ENCODE data around the gene POLR3K. TPM values are rescaled to one million over a fixed set of nuclear protein-coding genes. Genes with fewer than 3 reads are reported as not detected.

The POLR3K gene
- total RNA-seq, 2 experiments from 2014 or later = 26.2 to 74.1 TPM

DNA sequence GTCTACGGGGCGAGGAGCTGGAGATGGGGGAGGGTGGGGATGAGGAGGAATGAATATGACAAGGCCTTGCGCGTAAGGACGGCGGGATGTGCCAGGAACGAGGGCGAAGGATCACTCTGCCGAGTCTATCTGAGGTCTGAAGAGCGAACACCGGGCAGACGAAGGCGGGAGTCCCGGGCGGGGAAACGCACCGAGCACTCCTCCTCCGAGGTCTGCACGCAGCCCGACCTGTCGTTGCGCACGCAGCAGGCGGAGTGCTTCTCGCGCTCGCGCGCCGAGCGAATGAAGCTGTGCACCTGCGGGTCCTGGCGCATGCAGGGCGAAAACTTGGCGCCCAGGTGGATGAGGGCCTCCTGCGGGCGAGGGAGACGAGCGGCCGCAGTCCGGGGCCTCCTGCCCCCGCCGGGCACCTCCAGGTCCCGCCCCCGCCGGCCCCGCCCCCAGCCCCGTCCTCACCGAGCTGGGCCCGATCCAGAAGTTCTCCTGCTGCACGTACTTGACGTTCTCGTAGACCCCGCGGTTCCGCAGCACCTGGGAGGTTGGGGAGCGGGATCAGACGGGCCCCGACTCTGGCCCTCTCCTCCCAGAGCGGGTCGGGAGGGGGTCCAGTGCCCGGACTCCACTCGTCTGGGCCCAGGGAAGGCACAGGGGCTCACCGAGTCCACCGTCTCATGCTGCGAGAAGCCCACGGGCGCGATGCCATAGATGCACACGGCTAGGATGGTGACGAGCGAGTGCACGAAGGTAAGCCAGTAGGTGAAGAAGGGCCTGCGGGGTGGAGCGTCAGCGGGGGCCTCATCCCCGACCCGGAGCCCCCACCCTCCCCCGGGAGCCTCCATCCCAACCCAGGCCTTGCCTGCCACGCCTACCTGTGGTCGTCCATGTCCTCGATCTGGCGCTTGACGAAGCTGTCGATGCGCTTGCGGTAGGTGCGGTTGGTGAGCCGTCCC lies 7.8 kb upstream of the POLR3K start:
- Histone ChIP-seq H3K4me1 (ENCODE audit: insufficient read depth, low read length, poor library complexity, severe bottlenecking) (no peaks in the 10 kb centered on the region), H3K4me2 (ENCODE audit: low read length) (no peak overlapping the region), H4K20me1 (ENCODE audit: insufficient read depth, low read length) (no peaks in the 10 kb centered on the region), H3K9me3 (ENCODE audit: low read length) (no peaks in the 10 kb centered on the region), H3K79me2 (ENCODE audit: insufficient read depth, low read depth, low read length) (no peaks in the 10 kb centered on the region), H3K4me3 (ENCODE audit: low read depth, low read length, poor library complexity, severe bottlenecking) (no peak overlapping the region), H3K36me3 (ENCODE audit: insufficient read depth, low read length) (peaks cover 27% of the 10 kb centered on the region), H3K9me2 (ENCODE audit: insufficient read depth, low read length) (no peaks in the 10 kb centered on the region), H2AFZ (ENCODE audit: low read length) (no peak overlapping the region), H3K27ac (ENCODE audit: low read depth, low read length, poor library complexity, severe bottlenecking) (no peak overlapping the region)
- ChIA-PET CTCF (ENCODE audit: unreplicated experiment) (no interaction called here), POLR2A (no interaction called here)
- no peak for DNase-seq (ENCODE audit: low spot score)
- TF ChIP-seq, protein P1, sequence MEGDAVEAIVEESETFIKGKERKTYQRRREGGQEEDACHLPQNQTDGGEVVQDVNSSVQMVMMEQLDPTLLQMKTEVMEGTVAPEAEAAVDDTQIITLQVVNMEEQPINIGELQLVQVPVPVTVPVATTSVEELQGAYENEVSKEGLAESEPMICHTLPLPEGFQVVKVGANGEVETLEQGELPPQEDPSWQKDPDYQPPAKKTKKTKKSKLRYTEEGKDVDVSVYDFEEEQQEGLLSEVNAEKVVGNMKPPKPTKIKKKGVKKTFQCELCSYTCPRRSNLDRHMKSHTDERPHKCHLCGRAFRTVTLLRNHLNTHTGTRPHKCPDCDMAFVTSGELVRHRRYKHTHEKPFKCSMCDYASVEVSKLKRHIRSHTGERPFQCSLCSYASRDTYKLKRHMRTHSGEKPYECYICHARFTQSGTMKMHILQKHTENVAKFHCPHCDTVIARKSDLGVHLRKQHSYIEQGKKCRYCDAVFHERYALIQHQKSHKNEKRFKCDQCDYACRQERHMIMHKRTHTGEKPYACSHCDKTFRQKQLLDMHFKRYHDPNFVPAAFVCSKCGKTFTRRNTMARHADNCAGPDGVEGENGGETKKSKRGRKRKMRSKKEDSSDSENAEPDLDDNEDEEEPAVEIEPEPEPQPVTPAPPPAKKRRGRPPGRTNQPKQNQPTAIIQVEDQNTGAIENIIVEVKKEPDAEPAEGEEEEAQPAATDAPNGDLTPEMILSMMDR (conservative IDR thresholded peaks at IDR 0.05; ENCODE audit: low read length) = no peak
- TF ChIP-seq EZH2phosphoT487 (IDR thresholded peaks at IDR 0.05; ENCODE audit: borderline replicate concordance, low read depth, low read length) = no peak
- intact Hi-C loops (cut with micrococcal nuclease; ENCODE audit: unreplicated experiment) = no loop called here
- no TSS peak for BruUV-seq (replicated peaks)

DNA sequence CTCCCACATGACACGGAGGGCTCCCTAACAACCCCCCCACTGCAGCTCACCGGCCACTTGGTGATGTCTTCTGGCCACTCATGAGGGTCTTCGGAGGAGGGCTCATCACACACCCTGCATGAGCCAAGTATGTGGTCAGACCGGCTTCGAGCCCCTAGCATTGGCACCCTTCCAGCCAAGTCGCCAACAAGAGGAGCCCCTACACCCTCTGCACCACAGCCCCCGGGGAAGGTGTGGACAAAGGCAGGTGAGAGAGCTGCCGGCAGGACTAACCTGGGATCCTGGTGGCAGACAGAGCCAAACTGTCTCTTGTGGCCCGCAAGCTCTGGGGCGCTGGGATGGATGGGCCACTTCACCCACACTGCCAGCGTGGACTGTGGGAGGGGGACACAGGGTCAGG lies 6.8 kb upstream of the POLR3K start:
- TF ChIP-seq, protein P1 (conservative IDR thresholded peaks at IDR 0.05; ENCODE audit: low read length) = no peak
- no peak for TF ChIP-seq EZH2phosphoT487 (IDR thresholded peaks at IDR 0.05; ENCODE audit: borderline replicate concordance, low read depth, low read length)
- intact Hi-C loops (cut with micrococcal nuclease; ENCODE audit: unreplicated experiment) = no loop called here
- CTCF ChIA-PET (ENCODE audit: unreplicated experiment) = no interaction called here
- POLR2A ChIA-PET = no interaction called here
- no peaks in the 10 kb centered on the region for H3K9me3 ChIP-seq (ENCODE audit: low read length)
- BruUV-seq (replicated peaks) = no TSS peak
- peaks cover 1% of the 10 kb centered on the region; the same call in 1 of the 2 replicates for H3K79me2 ChIP-seq (ENCODE audit: insufficient read depth, low read depth, low read length)
- H3K36me3 ChIP-seq (ENCODE audit: insufficient read depth, low read length) = peaks cover 38% of the 10 kb centered on the region
- no peak overlapping the region for H3K4me3 ChIP-seq (ENCODE audit: low read depth, low read length, poor library complexity, severe bottlenecking)
- H3K4me2 ChIP-seq (ENCODE audit: low read length) = no peak overlapping the region
- H4K20me1 ChIP-seq (ENCODE audit: insufficient read depth, low read length) = no peaks in the 10 kb centered on the region
- H3K27ac ChIP-seq (ENCODE audit: low read depth, low read length, poor library complexity, severe bottlenecking) = no peak overlapping the region
- peaks cover 2% of the 10 kb centered on the region for H3K4me1 ChIP-seq (ENCODE audit: insufficient read depth, low read length, poor library complexity, severe bottlenecking)
- H3K9me2 ChIP-seq (ENCODE audit: insufficient read depth, low read length) = no peaks in the 10 kb centered on the region
- H2AFZ ChIP-seq (ENCODE audit: low read length) = no peak overlapping the region
- DNase-seq (ENCODE audit: low spot score) = no peak

DNA sequence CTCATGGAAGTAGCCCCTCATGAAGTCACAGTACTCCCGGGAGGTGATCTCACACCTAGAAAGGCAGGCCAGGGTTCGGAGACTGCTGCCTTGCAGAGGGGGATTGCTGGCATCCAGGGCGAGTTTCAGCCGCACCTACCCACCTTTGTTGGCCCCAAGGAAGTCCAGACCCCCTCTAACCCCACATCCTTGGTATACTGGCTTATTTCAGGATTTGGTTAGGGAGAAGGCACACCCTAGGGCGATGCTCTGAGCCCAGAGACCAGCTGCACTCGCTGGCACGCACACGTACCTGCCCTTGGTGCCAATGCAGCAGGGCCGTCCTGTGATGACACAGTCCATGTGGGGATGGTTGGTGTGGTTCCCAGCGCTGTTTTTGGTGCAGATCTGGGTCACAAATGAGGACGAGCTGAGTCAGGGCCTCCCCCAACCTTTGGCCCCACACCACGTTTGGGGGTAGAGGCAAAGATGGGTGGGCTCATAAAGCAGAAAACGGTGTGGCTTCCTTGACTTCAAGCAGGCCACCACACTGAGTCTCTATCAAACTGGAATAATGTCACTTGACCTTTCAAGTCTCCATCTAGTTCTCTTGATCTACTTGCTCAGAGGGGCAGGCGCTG lies 6.1 kb upstream of the POLR3K start:
- TF ChIP-seq, protein P1 (conservative IDR thresholded peaks at IDR 0.05; ENCODE audit: low read length) = no peak
- TF ChIP-seq EZH2phosphoT487 (IDR thresholded peaks at IDR 0.05; ENCODE audit: borderline replicate concordance, low read depth, low read length) = no peak
- H3K9me2 ChIP-seq (ENCODE audit: insufficient read depth, low read length) = no peaks in the 10 kb centered on the region
- CTCF ChIA-PET (ENCODE audit: unreplicated experiment) = no interaction called here
- H2AFZ ChIP-seq (ENCODE audit: low read length) = no peak overlapping the region
- no peaks in the 10 kb centered on the region for H3K9me3 ChIP-seq (ENCODE audit: low read length)
- peaks cover 8% of the 10 kb centered on the region for H3K79me2 ChIP-seq (ENCODE audit: insufficient read depth, low read depth, low read length)
- no TSS peak for BruUV-seq (replicated peaks)
- H3K4me2 ChIP-seq (ENCODE audit: low read length) = no peak overlapping the region
- DNase-seq (ENCODE audit: low spot score) = no peak
- peaks cover 8% of the 10 kb centered on the region for H3K4me1 ChIP-seq (ENCODE audit: insufficient read depth, low read length, poor library complexity, severe bottlenecking)
- intact Hi-C loops (cut with micrococcal nuclease; ENCODE audit: unreplicated experiment) = no loop called here
- H3K4me3 ChIP-seq (ENCODE audit: low read depth, low read length, poor library complexity, severe bottlenecking) = no peak overlapping the region
- no peaks in the 10 kb centered on the region for H4K20me1 ChIP-seq (ENCODE audit: insufficient read depth, low read length)
- H3K27ac ChIP-seq (ENCODE audit: low read depth, low read length, poor library complexity, severe bottlenecking) = no peak overlapping the region
- POLR2A ChIA-PET = no interaction called here
- peaks cover 40% of the 10 kb centered on the region for H3K36me3 ChIP-seq (ENCODE audit: insufficient read depth, low read length)
